BJ (cell line): ENCODE data around the gene C1orf185. TPM values are rescaled to one million over a fixed set of nuclear protein-coding genes. Genes with fewer than 3 reads are reported as not detected.
"Not testable (repeated sequence)": the region's sequence is repeated elsewhere in the genome, so short reads cannot be mapped to it uniquely, and the experiment has no call there.

Source experiments
- CTCF ChIA-PET: fragments of 350-600 bp; formaldehyde crosslinking; extraction: SDS; loops from one replicate; lab custom pipeline; 2021; ENCODE audit warnings: antibody characterized with exemption, inconsistent platforms; lab: Yijun Ruan, JAX
- POLR2A ChIA-PET: fragments of 300-600 bp; sonication (Branson Sonifier 250); formaldehyde crosslinking; extraction: SDS; loops from one replicate; lab custom pipeline; 2021; ENCODE audit warnings: antibody characterized with exemption; lab: Charles Lee
- DNase-seq: peaks from one replicate; pipeline ENCODE4 v3.0.0-alpha.2; 2011; ENCODE audit warnings: low read depth
- H3K27me3 ChIP-seq: 2 replicates; pipeline ENCODE4 v1.6.0; 2011; ENCODE audit warnings: low read length; ENCODE audit not compliant: control insufficient read depth, insufficient read depth
- H3K36me3 ChIP-seq: 2 replicates; pipeline ENCODE4 v1.5.1; 2011; ENCODE audit warnings: low read length; ENCODE audit not compliant: control insufficient read depth, insufficient read depth
- H3K4me3 ChIP-seq: 2 replicates; pipeline ENCODE4 v1.5.1; 2011; ENCODE audit warnings: low read depth, mild to moderate bottlenecking, control low read depth, low read length
- CTCF ChIP-seq: IDR thresholded peaks from 2 replicates; pipeline ENCODE4 v1.5.1; 2011; ENCODE audit warnings: low read depth, mild to moderate bottlenecking, control low read depth, inconsistent platforms, low read length, moderate library complexity; ENCODE audit not compliant: insufficient read depth
- polyA plus RNA-seq: library from polyadenylated mRNA; depleted of rRNA; stranded (reverse); fragments of >200 nt; gene quantifications from 2 replicates; pipeline ENCODE4 v1.2.3, GENCODE V29; 2011

Gene C1orf185
- polyA plus RNA-seq, 1 experiment: not detected

GRCh38 chr1:51168936-51169335, 66.9 kb downstream of the C1orf185 start:
- no peak overlapping the region for H3K4me3 ChIP-seq
- TF ChIP-seq CTCF: no peak
- H3K27me3 ChIP-seq: no peaks in the 10 kb centered on the region
- POLR2A ChIA-PET: interaction anchor here (0.5 kb wide), 1 partner anchor 595 kb away, joined by 9 read pairs; no protein-coding TSS in a partner anchor
- CTCF ChIA-PET: interaction anchor here (0.9 to 1.7 kb wide), 2 partner anchors 22 to 35 kb away, joined by 3 read pairs; no protein-coding TSS in a partner anchor
- DNase-seq: no peak
- no peaks in the 10 kb centered on the region for H3K36me3 ChIP-seq

- ChIA-PET CTCF (interaction anchor here (0.6 kb wide), 2 partner anchors 10 to 18 kb away, joined by 3 to 4 read pairs; no protein-coding TSS in a partner anchor), POLR2A (no interaction called here)
- H3K36me3 ChIP-seq: no peaks in the 10 kb centered on the region
- H3K27me3 ChIP-seq: no peaks in the 10 kb centered on the region
- DNase-seq: no peak
- TF ChIP-seq CTCF: no peak
- H3K4me3 ChIP-seq: no peak overlapping the region
These were observed 68.3 kb downstream of the C1orf185 start for GRCh38 chr1:51170342-51170741.

- Histone ChIP-seq H3K27me3 (no peaks in the 10 kb centered on the region), H3K4me3 (no peak overlapping the region), H3K36me3 (no peaks in the 10 kb centered on the region)
- no peak for DNase-seq
- ChIA-PET CTCF (no interaction called here), POLR2A (no interaction called here)
- no peak for TF ChIP-seq CTCF
These were observed 70.8 kb downstream of the C1orf185 start for GRCh38 chr1:51172811-51173210.

GRCh38 chr1:51175278-51175677, 73.2 kb downstream of the C1orf185 start:
- Histone ChIP-seq H3K36me3 (no peaks in the 10 kb centered on the region), H3K27me3 (peaks cover 5% of the 10 kb centered on the region; the same call in 1 of the 2 replicates), H3K4me3 (no peak overlapping the region)
- ChIA-PET POLR2A (no interaction called here), CTCF (interaction anchor here (0.7 to 1.7 kb wide), 3 partner anchors 12 to 17 kb away, joined by 3 to 6 read pairs (median 3); no protein-coding TSS in a partner anchor)
- no peak for TF ChIP-seq CTCF
- DNase-seq: no peak

- POLR2A ChIA-PET, H3K4me3 ChIP-seq, H3K36me3 ChIP-seq, DNase-seq, H3K27me3 ChIP-seq: not testable (repeated sequence)
- CTCF ChIA-PET: interaction anchor here (1.1 to 4.2 kb wide), 2 partner anchors 12 to 38 kb away, joined by 5 to 23 read pairs; no protein-coding TSS in a partner anchor
These were observed 76.0 kb downstream of the C1orf185 start for GRCh38 chr1:51177988-51178387.

GRCh38 chr1:51188230-51188629, 86.2 kb downstream of the C1orf185 start:
- no peak for DNase-seq
- Histone ChIP-seq H3K4me3 (no peak overlapping the region), H3K36me3 (no peaks in the 10 kb centered on the region), H3K27me3 (no peaks in the 10 kb centered on the region)
- TF ChIP-seq CTCF: no peak
- CTCF ChIA-PET: interaction anchor here (0.8 to 6.8 kb wide), 15 partner anchors 12 to 437 kb away, joined by 3 to 70 read pairs (median 5); partner anchors contain the start of gene RNF11
- POLR2A ChIA-PET: no interaction called here
